Mesodermal cell (in vitro differentiated cells): Measurements from ENCODE around the gene MGAT4A.

ENCODE experiments used
- H3K27ac ChIP-seq: 2 replicates; pipeline ENCODE4 v1.7.0; 2013; ENCODE audit warnings: mild to moderate bottlenecking, low read depth, low read length, moderate library complexity; ENCODE audit not compliant: severe bottlenecking
- H3K36me3 ChIP-seq: 2 replicates; pipeline ENCODE4 v1.7.1; 2013; ENCODE audit warnings: mild to moderate bottlenecking, low read length, moderate library complexity; ENCODE audit not compliant: control insufficient read depth, insufficient read depth
- H3K4me1 ChIP-seq: one replicate; pipeline ENCODE4 v1.7.1; 2013; ENCODE audit warnings: mild to moderate bottlenecking, low read length; ENCODE audit not compliant: insufficient read depth, control insufficient read depth, poor library complexity, severe bottlenecking
- H3K4me3 ChIP-seq: 2 replicates; pipeline ENCODE4 v1.7.0; 2013; ENCODE audit warnings: low read length, control low read depth, mild to moderate bottlenecking; ENCODE audit not compliant: insufficient read depth, poor library complexity, severe bottlenecking; ENCODE audit errors: extremely low read depth
- H3K9me3 ChIP-seq: 2 replicates; pipeline ENCODE4 v1.7.1; 2013; ENCODE audit warnings: mild to moderate bottlenecking, low read length, moderate library complexity; ENCODE audit not compliant: control insufficient read depth
- WGBS, 2 experiments: methylation state at CpG; one replicate each; pipeline ENCODE4 v1.1.5; 2013; ENCODE audit warnings: missing lambda C conversion rate in 2 of 2; ENCODE audit not compliant: insufficient coverage in 2 of 2; 5-methylcytosine and 5-hydroxymethylcytosine counted together

MGAT4A gene

DNA sequence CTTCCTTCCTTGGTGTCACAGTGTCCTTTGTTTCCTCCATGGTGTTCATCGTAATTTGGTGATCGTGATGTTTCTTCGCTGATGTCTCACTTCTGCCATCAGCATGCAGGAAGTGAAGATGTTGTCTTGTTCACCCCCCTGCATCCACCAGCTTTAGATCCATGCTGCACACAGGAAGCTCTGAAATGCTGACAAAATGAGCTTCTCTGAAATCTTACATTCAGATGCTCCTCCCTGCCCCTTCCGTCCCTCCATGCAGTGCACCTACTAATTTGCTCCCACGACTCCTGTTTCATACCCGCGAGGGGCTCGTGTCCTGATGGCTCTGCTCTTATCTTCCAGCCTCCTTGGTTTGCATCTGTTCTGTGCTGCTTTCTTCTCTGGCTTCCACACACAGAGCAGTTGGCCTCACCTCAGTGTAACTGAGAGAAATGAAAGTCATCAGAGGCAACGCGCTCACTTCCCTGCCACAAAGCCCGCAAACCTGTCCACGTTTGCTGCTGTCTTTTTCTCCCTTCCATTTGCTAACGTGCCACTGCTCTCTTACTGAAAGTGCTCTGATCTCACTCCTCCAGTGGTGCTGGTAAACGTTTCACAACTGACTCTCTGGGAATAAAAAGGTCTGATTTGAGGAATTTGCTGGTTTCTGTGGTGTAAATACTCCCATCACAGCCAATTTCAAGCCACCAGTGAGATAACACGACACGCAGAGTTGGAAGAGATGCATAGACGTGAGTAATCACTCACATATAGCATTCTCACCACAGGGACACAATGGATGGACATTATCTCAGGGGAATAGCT, 41.0 kb upstream of the MGAT4A start:
- Histone ChIP-seq H3K9me3 (no peaks in the 10 kb centered on the region), H3K4me1 (no peaks in the 10 kb centered on the region), H3K27ac (no peak overlapping the region), H3K4me3 (no peak overlapping the region), H3K36me3 (no peaks in the 10 kb centered on the region)
- WGBS, 2 experiments: 90% methylated on average over 12 to 13 of the region's 17 CpGs

DNA sequence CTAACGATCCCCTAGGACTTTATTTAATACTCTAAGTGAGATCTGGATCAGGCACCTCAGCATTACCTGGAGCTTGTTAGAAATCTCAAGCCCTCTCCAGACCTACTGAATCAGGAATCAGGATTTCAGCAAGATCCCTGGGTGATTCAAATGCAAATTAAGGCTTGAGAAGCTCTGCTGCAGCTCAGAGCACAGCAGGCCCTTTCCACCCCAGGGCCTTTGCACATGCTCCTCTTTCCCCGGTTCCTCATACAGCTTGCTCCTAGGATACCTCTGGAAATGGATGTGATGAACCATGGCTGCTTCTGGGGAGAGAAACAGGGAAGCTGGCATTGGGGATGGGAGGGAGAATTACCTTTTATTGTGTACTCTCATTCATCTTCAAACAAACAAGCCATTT, 40.3 kb upstream of the MGAT4A start:
- no peaks in the 10 kb centered on the region for H3K9me3 ChIP-seq
- 86 to 100% methylated on average over 1 of the region's 2 CpGs for WGBS, 2 experiments
- H3K4me1 ChIP-seq: no peaks in the 10 kb centered on the region
- no peak overlapping the region for H3K27ac ChIP-seq
- no peak overlapping the region for H3K4me3 ChIP-seq
- H3K36me3 ChIP-seq: no peaks in the 10 kb centered on the region

DNA sequence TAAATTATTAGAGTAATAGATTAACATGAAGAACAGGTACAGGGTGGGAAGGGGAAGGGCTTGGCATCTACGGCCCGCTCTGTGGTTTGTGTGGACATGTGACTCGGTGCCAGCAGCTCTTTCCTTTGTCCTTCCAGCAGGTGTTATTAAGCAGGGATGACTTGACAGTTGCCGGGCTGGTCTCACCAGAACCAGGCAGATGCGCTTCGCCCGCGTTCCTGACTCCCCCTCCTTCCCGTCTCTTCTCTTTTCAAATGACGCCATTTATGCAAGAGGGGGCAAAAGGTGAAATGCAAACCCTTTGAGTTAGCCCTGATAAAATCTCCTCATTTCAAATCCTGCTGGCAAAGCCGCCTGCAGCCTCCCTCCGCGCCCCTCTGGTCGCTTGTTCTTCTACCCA, 38.9 kb upstream of the MGAT4A start:
- Histone ChIP-seq H3K36me3 (no peaks in the 10 kb centered on the region), H3K9me3 (no peaks in the 10 kb centered on the region), H3K4me3 (no peak overlapping the region), H3K4me1 (no peaks in the 10 kb centered on the region), H3K27ac (no peak overlapping the region)
- WGBS, 2 experiments: 85 to 89% methylated on average over 12 to 14 of the region's 14 CpGs

DNA sequence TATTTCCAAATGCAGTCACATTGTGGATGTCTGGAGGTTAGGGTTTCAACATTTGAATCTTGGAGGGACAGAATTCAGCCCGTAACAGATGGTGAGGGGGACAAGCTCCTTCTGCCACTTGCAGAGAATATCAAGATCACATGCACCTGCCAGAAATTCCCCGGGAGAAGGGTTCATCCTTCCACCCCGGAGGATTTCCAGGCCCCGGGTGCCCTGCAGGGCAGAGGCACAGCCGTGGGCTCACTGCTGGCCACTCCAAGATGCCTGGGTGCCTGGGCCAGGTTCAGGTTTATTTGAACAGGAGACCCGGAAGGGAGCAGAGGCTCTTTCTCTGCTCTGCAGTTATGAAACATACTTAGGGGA, 38.2 kb upstream of the MGAT4A start:
- H3K4me3 ChIP-seq: no peak overlapping the region
- no peak overlapping the region for H3K27ac ChIP-seq
- WGBS, 2 experiments: 75 to 93% methylated on average over 4 to 5 of the region's 6 CpGs
- H3K9me3 ChIP-seq: no peaks in the 10 kb centered on the region
- no peaks in the 10 kb centered on the region for H3K4me1 ChIP-seq
- no peaks in the 10 kb centered on the region for H3K36me3 ChIP-seq

DNA sequence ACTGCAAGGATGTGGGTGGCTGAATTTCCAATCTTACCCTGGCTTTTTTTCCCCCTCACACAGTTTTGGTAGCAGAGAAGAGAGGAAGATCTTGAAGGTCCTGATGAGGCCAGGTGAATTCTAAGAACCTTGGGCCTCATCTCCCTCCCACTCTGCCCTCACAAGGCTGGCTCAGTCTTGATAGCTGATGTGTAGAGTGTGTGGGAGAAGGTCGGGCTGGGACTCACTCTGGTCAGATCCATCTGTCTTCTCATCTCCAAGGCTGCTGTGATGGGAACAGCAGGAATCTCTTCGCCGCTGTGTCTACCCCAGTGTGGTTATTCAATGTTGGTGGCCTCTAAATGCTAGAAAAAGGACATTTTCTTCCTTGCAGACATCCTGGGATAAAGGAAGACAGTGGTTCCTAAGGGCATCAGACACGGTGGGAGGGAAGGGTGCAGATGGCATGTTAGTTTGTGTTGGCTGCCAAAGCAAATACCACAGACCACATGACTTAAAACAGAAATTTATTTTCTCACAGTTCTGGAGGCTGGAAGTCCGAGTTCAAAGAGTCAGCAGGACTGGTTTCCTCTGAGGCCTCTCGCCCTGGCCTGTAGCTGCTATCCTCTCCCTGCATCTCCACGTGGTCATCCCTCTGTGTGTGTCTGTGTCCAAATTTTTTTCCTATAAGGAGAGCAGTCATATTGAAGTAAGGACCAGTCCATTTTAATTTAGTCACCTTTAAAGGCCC, 37.6 kb upstream of the MGAT4A start:
- Histone ChIP-seq H3K36me3 (no peaks in the 10 kb centered on the region), H3K4me1 (no peaks in the 10 kb centered on the region), H3K4me3 (no peak overlapping the region), H3K27ac (no peak overlapping the region), H3K9me3 (no peaks in the 10 kb centered on the region)
- WGBS, 2 experiments: 86 to 97% methylated on average over 2 to 4 of the region's 7 CpGs

DNA sequence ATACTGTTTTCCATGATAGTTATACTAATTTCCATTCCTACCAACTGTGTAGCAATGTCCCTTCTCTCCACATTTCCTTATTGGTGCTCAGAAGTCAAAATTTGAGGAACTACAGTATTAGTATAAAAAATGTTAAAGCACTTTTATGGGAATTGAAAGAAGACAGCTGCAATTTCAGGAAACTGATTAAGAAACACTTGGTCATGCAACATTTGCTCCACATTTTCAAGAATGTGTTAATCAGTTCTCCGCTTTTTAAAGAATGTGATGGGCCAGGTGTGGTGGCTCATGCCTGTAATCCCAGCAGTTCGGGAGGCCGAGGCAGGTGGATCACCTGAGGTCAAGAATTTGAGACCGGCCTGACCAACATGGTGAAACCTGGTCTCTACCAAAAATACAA, 33.6 kb upstream of the MGAT4A start:
- Histone ChIP-seq H3K4me1 (no peaks in the 10 kb centered on the region), H3K4me3 (no peak overlapping the region), H3K27ac (no peak overlapping the region), H3K9me3 (no peaks in the 10 kb centered on the region), H3K36me3 (no peaks in the 10 kb centered on the region)
- WGBS, 2 experiments: 89 to 94% methylated on average over 3 to 4 of the region's 4 CpGs

DNA sequence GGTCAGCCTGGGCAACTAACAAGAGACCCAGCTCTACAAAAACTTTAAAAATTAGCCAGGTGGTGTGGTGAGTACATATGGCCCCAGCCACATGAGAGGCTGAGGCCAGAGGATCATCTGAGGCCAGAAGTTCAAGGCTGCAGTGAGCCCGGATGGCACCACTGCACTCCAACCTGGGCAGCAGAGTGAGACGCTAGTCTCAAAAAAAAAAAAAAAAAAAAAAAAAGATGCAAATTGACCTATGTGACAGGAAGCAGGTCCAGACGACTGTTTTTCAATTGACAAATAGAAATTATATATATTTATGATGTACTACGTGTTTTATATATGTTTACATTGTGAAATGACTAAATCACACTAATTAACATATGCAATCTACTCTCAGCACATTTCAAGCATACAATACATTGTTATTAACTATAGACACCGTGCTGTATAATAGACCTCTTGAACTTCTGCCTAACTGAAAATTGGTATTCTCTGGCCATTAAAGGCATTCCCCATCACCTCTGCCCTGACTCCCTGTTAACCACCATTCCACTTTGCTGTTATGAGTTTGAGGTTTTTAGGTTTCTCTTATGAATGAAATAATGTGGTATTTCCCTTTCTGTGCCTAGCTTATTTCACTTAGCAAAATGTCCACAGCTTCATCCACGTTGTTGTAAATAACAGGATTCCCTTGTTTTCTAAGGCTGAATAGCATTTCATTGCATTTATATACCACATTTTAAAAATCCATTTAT, 32.4 kb upstream of the MGAT4A start:
- no peak overlapping the region for H3K4me3 ChIP-seq
- no peak overlapping the region for H3K27ac ChIP-seq
- H3K9me3 ChIP-seq: no peaks in the 10 kb centered on the region
- WGBS, 2 experiments: 83 to 100% methylated on average over 1 to 2 of the region's 6 CpGs
- no peaks in the 10 kb centered on the region for H3K36me3 ChIP-seq
- no peaks in the 10 kb centered on the region for H3K4me1 ChIP-seq

DNA sequence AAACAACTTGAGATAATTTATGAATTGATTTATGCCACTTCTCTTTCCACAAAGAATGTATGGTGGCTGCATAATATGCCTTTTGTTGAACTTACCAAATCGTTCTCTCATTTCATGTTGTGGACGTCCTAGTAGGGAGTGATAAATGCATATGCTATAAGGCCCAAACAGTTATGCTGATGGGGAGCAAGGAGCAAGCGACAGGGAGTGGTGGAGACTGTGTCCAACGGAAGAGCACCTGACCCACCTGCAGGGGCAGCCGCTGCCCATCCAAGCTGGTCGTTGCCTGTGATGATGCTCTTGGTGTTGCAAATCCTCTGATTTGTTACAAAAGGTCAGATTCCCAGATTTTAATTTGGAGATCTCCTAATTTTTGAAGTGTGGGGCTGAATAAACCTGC, 31.0 kb upstream of the MGAT4A start:
- 84 to 90% methylated on average over 5 to 6 of the region's 6 CpGs for WGBS, 2 experiments
- H3K9me3 ChIP-seq: no peaks in the 10 kb centered on the region
- H3K36me3 ChIP-seq: no peaks in the 10 kb centered on the region
- H3K4me1 ChIP-seq: no peaks in the 10 kb centered on the region
- H3K27ac ChIP-seq: no peak overlapping the region
- H3K4me3 ChIP-seq: no peak overlapping the region

DNA sequence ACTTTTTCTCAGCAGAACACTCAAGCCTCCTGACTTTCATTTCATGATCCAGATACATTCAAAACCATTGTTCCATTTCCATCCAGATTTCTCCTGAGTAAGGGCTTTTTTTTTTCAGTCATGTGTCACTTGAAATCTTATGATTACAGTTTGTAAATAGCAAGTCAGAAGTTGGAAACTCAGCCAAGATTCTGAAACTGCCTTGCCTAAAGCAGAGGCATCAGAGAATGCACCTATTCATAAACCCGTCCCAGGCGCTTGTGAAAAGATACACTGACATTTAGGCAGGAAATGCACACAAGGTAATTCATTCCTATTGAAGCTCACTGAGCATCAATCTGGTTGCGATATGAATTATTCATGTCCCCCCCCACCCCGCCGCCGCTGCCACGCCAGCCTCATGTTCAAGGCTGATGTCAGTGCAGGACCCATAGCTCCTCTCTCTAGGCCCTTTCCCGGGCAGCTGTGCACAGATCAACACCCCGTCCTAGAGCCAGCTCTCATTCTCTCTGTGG, 30.4 kb upstream of the MGAT4A start:
- H3K4me3 ChIP-seq: no peak overlapping the region
- no peak overlapping the region for H3K27ac ChIP-seq
- WGBS, 2 experiments: 81 to 84% methylated on average over 7 to 9 of the region's 9 CpGs
- H3K36me3 ChIP-seq: no peaks in the 10 kb centered on the region
- H3K9me3 ChIP-seq: no peaks in the 10 kb centered on the region
- no peaks in the 10 kb centered on the region for H3K4me1 ChIP-seq

DNA sequence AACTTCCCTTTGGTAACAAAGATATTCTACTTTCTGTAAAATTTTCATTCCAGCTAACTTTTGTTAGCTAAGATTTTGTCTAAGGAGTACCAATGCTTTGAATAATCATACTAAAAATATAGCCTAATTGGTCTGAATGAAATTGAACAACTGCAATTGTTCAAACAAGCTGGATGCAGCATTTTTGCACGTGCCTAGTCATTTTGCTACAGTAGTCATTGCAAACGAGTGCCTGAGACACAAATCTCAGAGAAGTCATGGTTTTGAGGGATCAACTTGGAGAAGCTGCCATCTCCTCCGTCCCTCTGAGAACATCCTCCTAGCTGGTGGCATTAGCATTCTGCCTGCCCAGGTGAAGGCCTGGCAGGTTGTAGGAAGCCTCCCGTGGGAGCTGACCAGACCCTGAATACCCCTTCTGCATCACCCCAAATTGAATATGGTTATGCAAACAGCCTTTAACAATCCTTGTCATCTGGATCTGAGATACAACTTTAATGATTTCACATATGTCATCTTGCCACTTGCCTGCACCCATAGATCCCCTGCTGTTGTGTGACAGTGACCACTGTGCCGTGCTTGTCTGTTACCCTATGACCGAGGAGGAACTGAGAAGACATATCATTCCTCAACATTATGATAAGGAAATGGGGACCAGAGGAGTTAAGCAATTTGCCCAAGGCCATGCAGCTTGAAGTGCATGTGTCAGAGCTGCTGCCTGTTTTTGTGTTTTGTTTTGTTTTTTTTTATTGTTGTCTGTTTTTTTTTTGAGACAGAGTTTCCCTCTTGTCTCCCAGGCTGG, 29.1 kb upstream of the MGAT4A start:
- Histone ChIP-seq H3K4me3 (no peak overlapping the region), H3K9me3 (no peaks in the 10 kb centered on the region), H3K36me3 (no peaks in the 10 kb centered on the region), H3K27ac (no peak overlapping the region), H3K4me1 (no peaks in the 10 kb centered on the region)
- WGBS, 2 experiments: 73 to 76% methylated on average over 4 to 5 of the region's 6 CpGs
